ENCODE measurements around the gene SDF4.

DNA sequence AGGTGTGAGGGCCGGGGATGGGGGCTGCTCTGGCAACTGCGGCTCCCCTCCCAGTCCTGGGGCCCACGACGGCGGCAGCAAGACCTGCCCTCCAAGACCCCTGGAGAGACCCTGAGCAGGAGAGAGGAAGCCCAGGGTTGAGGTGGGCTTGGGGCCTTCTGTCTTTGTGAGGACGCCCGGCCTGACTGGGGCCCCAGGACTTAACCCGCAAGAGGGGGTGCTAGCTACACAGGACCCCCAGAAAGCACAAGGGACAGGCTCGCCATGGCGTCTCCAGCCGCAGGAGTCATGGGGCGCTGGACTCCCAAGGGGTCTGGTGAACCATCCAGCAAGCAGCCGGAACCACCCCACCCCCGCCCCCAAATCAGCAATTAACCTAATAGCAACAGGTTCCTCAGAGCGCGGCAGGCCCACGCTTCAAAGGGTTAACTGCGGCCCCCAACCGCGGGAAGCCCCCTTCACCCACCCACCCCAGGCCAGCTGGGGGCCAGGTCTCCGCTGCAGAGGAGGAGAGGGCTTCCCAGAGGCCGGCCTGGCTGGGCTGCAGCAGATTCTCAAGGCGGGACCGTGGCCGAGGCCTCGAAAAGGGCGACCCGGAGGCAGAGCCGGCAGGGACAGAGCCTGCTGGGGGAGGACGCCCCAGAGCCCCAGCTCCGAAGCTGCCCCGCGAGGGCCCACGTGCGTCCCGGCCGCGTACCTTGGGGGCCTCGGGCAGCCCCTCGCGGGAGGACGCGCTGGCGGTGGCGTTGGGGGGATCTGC is 14.2 kb upstream of the SDF4 start:
- TF ChIP-seq POLR2AphosphoS5 (IDR thresholded peaks at IDR 0.05) = no peak
- TF ChIP-seq, protein P1, sequence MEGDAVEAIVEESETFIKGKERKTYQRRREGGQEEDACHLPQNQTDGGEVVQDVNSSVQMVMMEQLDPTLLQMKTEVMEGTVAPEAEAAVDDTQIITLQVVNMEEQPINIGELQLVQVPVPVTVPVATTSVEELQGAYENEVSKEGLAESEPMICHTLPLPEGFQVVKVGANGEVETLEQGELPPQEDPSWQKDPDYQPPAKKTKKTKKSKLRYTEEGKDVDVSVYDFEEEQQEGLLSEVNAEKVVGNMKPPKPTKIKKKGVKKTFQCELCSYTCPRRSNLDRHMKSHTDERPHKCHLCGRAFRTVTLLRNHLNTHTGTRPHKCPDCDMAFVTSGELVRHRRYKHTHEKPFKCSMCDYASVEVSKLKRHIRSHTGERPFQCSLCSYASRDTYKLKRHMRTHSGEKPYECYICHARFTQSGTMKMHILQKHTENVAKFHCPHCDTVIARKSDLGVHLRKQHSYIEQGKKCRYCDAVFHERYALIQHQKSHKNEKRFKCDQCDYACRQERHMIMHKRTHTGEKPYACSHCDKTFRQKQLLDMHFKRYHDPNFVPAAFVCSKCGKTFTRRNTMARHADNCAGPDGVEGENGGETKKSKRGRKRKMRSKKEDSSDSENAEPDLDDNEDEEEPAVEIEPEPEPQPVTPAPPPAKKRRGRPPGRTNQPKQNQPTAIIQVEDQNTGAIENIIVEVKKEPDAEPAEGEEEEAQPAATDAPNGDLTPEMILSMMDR (IDR thresholded peaks at IDR 0.05) = no peak
- no peak for TF ChIP-seq EP300 (IDR thresholded peaks at IDR 0.05; ENCODE audit: low read depth)
- TF ChIP-seq POLR2A (IDR thresholded peaks at IDR 0.05) = no peak
